GM21447 (cell line): ENCODE data around the gene SMARCC1.
"Not testable (repeated sequence)": the region's sequence is repeated elsewhere in the genome, so short reads cannot be mapped to it uniquely, and the experiment has no call there.

Source experiments
- ATAC-seq: cut with Tn5 transposase; IDR thresholded peaks from one replicate; pipeline ENCODE4 v1.9.1; 2021; ENCODE audit not compliant: unreplicated experiment

Gene SMARCC1

GRCh38 chr3:47772047-47772446, 9.6 kb downstream of the SMARCC1 start:
- ATAC-seq = no peak

DNA sequence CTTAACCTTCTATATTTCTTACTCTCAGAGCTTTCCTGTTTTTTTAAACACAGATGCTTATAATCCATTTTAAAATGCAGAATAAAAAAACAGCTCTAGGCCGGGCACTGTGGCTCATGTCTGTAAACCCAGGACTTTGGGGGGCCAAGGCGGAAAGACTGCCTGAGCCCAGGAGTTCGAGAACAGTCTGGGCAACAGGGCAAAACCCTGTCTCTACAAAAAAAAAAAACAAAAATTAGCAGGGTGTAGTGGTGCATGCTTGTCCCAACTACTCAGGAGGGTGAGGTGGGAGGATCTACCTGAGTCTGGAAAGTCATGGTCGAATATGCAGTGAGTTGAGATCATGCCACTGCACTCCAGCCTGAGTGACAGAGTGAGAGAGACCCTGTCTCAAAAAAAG, 15.5 kb downstream of the SMARCC1 start:
- no peak for ATAC-seq

DNA sequence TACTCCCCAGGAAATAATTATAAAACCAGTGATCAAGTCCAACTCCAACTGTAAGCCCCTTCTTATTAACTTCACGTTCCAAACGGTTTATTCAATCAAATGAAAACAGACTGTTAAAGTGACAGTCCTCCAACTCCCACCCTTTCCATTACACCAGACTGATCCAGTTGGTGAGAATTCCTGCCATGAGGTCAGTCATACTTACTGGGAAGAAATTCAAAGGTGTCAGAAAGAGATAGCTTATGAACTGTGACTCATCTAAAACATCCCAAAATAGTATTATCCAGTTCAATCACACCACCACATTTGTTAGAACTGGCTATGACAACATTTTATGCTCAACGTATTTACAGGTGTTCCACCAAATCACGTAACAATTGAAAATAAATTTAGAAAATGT, 19.5 kb downstream of the SMARCC1 start:
- ATAC-seq = no peak

GRCh38 chr3:47761046-47761445, 20.6 kb downstream of the SMARCC1 start:
- ATAC-seq = no peak

DNA sequence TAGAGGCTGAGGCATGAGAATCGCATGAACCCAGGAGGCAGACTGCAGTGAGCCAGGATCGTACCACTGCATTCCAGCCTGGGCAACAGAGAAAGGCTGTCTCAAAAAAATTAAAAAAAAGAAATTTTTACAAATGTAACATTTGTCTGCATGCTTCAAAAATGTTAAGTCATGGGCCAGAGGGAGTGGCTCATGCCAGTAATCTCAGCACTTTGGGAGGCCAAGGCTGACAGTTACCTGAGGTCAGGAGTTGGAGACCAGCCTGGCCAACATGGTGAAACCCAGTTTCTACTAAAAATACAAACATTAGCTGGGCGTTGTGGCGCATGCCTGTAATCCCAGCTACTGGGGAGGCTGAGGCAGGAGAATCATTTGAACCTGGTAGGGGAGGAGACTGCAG, 21.5 kb downstream of the SMARCC1 start:
- ATAC-seq = not testable (repeated sequence)

- ATAC-seq = no peak
These were observed 23.2 kb downstream of the SMARCC1 start for GRCh38 chr3:47758261-47759025.

- ATAC-seq = no peak
These were observed 29.0 kb downstream of the SMARCC1 start for GRCh38 chr3:47752716-47753115.

DNA sequence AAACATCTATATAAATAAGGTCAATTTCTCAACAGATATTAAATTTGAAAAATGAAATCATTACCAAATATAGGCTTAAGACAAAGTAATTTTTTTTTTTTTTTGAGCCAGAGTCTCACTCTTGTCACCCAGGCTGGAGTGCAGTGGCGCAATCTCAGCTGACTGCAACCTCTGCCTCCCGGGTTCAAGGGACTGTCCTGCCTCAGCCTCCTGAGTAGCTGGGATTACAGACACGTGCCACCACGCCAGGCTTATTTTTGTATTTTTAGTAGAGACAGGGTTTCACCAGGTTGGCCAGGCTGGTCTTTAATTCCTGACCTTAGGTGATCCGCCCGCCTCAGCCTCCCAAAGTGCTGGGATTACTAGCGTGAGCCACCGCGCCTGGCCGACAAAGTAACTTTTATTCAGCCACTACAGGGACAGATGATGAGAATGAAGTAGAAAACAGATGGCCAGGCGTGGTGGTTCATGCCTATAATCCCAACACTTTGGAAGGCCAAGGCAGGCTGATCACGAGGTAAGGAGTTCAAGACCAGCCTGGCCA, 30.8 kb downstream of the SMARCC1 start:
- not testable (repeated sequence) for ATAC-seq

GRCh38 chr3:47747558-47747957, 34.1 kb downstream of the SMARCC1 start:
- no peak for ATAC-seq

DNA sequence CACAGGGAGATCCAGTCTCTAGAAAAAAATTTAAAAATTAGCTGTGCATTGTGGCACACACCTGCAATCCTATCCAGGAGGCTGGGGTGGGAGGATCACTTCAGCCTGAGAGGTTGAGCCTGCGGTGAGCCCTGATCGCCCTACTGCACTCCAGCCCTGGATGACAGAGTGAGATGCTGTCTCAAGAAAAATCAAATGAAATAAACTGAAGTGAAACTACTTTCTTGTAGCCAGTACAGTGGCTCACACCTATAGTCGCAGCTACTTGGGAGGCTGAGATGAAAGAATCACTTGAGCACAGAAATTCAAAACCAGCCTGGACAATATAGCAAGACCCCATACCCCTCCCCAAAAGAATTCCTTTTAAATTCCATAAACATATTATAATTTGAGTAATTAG, 35.4 kb downstream of the SMARCC1 start:
- ATAC-seq = no peak

GRCh38 chr3:47743855-47744254, 37.8 kb downstream of the SMARCC1 start:
- no peak for ATAC-seq

GRCh38 chr3:47743352-47743751, 38.3 kb downstream of the SMARCC1 start:
- not testable (repeated sequence) for ATAC-seq

GRCh38 chr3:47741925-47742324, 39.8 kb downstream of the SMARCC1 start:
- no peak for ATAC-seq

DNA sequence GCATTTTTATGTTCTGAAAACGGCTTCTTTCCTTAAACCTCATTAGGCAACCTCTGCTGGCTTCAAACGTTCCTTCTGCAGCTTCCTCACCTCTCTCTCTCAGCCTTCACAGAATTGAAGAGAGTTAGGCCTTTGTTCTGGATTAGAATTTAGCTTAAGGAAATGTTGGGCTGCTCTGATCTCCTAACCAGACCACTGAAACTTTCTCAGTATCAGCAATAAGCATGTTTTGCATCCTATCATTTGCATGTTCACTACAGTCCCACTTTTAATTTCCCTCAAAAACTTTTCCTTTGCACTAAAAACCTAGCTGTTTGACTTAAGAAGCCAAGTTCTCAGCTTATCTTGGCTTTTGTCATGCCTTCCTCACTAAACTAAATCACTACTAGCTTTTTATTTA, 49.5 kb downstream of the SMARCC1 start:
- ATAC-seq = no peak

DNA sequence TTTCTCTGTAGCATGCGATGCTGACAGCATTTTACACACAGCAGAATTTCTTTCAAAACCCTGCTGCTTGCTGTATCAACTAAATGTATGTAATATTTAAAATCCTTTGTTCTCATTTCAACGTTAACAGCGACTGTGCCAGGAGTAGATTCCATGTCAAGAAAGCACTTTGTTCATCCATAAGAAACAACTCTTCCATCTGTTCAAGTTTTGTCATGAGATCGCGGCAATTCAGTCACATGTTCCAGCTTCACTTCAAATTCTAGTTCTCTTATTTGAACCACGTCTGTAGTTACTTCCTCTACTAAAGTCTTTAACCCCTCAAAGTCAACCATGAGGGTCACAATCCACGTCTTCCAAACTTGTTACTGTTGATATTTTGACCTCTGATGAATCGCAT, 50.6 kb downstream of the SMARCC1 start:
- no peak for ATAC-seq

DNA sequence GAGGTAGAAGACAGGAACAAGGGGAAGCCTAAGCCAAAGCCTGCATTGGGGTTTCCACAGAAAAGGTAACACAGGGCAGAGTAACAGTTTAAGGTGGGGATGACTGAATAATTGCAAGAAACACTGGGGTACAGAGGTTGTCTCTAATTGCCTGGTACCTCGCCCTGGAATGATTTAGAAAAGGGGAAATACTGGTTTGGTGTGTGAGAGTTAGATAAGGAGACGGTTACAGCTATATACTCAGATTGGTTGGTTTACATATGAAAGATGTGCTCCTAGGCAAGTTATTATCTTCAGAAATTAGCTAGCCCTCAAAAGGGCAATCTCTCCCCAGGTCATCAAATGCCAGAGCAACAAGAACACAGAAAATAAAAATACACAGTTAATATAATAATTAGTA, 58.8 kb downstream of the SMARCC1 start:
- ATAC-seq = no peak

GRCh38 chr3:47717448-47717847, 64.2 kb downstream of the SMARCC1 start:
- not testable (repeated sequence) for ATAC-seq

DNA sequence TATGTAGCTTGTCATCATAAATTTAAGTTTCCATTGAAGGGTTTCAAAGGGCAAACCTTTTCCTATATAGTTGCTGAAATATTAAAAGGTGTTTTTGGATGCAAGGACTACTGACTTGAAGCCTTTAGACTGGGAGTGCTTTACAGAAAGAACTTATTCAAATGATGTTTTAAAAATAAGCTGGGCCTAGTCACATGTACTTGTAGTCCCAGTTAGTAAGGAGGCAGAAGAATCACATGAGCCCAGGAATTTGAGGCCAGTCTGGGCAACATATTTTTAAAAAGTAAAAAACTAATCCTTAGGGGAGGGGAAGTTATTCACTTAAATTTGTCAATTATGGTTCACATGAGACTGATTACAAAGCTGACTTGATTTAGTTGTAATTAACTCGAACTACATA, 65.0 kb downstream of the SMARCC1 start:
- ATAC-seq = no peak

DNA sequence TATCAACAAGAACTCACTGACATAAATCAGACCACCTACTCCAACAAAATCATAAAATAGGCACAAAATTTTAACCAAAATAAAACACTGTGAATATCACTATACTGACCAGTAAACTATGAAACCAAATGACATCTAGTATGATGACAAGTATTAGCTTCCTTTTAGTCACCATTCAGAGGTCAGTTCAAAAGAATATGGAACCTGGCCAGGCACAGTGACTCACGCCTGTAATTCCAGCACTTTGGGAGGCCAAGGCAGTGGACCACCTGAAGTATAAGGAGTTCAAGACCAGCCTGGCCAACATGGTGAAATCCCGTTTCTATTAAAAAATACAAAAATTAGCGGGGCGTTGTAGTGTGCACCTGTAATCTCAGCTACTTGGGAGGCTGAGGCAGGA, 65.8 kb downstream of the SMARCC1 start:
- no peak for ATAC-seq

DNA sequence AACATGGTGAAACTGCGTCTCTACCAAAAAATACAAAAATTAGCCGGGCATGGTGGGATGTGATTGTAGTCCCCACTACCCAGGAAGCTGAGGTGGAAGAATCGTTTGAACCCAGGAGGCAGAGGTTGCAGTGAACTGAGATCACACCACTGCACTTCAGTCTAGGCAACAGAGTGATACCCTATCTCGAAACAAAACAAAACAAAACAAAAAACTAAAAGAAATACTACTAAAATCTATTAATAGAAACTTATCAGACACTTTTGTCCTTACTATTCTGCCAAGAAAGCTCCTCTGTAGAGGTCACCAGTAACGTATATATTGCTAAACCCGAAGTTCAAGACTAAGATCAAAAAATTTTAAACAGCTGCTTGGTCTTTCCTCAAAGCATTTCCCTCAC, 67.1 kb downstream of the SMARCC1 start:
- no peak for ATAC-seq

DNA sequence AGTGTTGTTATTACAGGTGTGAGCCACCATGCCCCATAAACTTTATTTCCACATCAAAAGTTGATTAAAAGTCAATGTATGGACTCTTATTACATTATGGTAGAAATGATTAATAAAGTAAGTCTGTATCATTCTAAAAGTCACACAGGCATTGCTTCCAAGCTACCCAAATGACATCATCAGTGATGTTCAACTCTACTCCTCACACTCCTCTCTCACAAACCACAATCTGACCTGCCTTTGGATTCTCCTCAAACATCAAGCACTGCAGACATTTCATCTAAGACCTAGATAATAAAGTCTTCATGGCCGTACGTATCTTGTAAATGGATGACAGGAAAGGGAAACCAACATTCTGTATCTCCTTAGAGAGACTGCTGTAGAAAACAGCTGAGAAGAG, 68.0 kb downstream of the SMARCC1 start:
- ATAC-seq = no peak

DNA sequence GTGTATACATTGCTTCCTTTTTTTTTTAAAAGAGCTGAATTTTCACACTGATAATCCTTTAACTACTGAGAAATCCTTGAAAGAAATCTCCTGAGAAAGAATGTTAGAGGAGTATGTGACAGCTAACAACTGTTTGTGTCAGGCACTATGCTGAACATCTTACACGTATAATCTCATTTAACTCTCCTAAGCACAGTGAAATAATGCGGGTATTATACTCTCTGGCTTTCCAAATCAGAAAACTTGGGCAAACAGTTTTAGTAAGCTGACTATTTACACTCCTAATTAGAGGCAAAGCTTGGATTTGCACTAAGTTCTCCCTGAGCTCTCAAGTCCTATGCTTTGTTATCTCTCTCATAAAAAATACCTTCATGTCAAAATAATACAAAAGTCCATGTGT, 69.3 kb downstream of the SMARCC1 start:
- no peak for ATAC-seq

GRCh38 chr3:47711596-47711995, 70.1 kb downstream of the SMARCC1 start:
- ATAC-seq = no peak
